ACC112 (cell line): ENCODE results near the gene ARRDC2.
A peak's percentile ranks its signal among the peaks of the same experiment; 100 is the strongest.

ENCODE experiments used
- H2AFZ ChIP-seq: fragments of 200-600 bp; sonication (generic); one replicate; pipeline ENCODE4 v1.6.0; 2017; ENCODE audit warnings: antibody characterized with exemption, low read length; ENCODE audit not compliant: unreplicated experiment
- H3K27ac ChIP-seq: fragments of 200-600 bp; sonication (generic); 2 replicates; pipeline ENCODE4 v1.5.1; 2014; ENCODE audit warnings: low read depth, mild to moderate bottlenecking, antibody characterized with exemption, low read length, moderate library complexity
- H3K27me3 ChIP-seq: fragments of 200-600 bp; sonication (generic); 2 replicates; pipeline ENCODE4 v1.6.1; 2014; ENCODE audit warnings: mild to moderate bottlenecking, antibody characterized with exemption, low read length, moderate library complexity, mixed read lengths; ENCODE audit not compliant: insufficient read depth
- H3K36me3 ChIP-seq: fragments of 200-600 bp; sonication (generic); 2 replicates; pipeline ENCODE4 v1.6.1; 2016; ENCODE audit warnings: mild to moderate bottlenecking, antibody characterized with exemption, low read length, moderate library complexity, mixed read lengths; ENCODE audit not compliant: insufficient read depth
- H3K4me1 ChIP-seq: fragments of 200-600 bp; sonication (generic); one replicate; pipeline ENCODE4 v1.6.1; 2016; ENCODE audit warnings: low read length, mixed read lengths; ENCODE audit not compliant: insufficient read depth, unreplicated experiment, control insufficient read depth
- H3K4me3 ChIP-seq: fragments of 200-600 bp; sonication (generic); 2 replicates; pipeline ENCODE4 v1.5.1; 2014; ENCODE audit warnings: mild to moderate bottlenecking, low read depth, low read length
- H3K79me2 ChIP-seq: fragments of 200-600 bp; sonication (generic); one replicate; pipeline ENCODE4 v1.6.0; 2016; ENCODE audit warnings: low read length; ENCODE audit not compliant: control insufficient read depth, unreplicated experiment, insufficient read depth

ARRDC2 gene

GRCh38 chr19:18007917-18008673 lies at the start of gene ARRDC2:
Gene ARRDC2 (plus strand): TSS chr19:18008170. CDS start chr19:18008311, 141 bp downstream.
- Histone ChIP-seq H3K36me3 (peaks cover 1% of the 10 kb centered on the region; the same call in 1 of the 2 replicates), H3K27ac (0 out of 2 replicates have a peak within 1 kb of the TSS, but pooled peaks have one; percentile 8), H3K27me3 (no peaks in the 10 kb centered on the region), H3K79me2 (peaks cover 6% of the 10 kb centered on the region), H2AFZ (no peak within 1 kb of the TSS), H3K4me3 (peak within 1 kb of the TSS; percentile 74), H3K4me1 (peaks cover 10% of the 10 kb centered on the region)

- H3K4me3 ChIP-seq = no peak overlapping the region
- H3K4me1 ChIP-seq = no peaks in the 10 kb centered on the region
- H3K27me3 ChIP-seq = peaks cover 34% of the 10 kb centered on the region
- no peaks in the 10 kb centered on the region for H3K79me2 ChIP-seq
- no peak overlapping the region for H2AFZ ChIP-seq
- no peaks in the 10 kb centered on the region for H3K36me3 ChIP-seq
- H3K27ac ChIP-seq = no peak overlapping the region
These were observed 43.9 kb upstream of the ARRDC2 start for GRCh38 chr19:17963936-17964691.

- no peak overlapping the region for H3K27ac ChIP-seq
- H3K36me3 ChIP-seq = no peaks in the 10 kb centered on the region
- H3K79me2 ChIP-seq = no peaks in the 10 kb centered on the region
- H2AFZ ChIP-seq = no peak overlapping the region
- H3K4me3 ChIP-seq = no peak overlapping the region
- H3K4me1 ChIP-seq = no peaks in the 10 kb centered on the region
- H3K27me3 ChIP-seq = peaks cover 34% of the 10 kb centered on the region
These were observed 42.4 kb upstream of the ARRDC2 start for GRCh38 chr19:17965370-17966128.

GRCh38 chr19:17966129-17966483 lies 41.9 kb upstream of the ARRDC2 start:
- H3K27me3 ChIP-seq = peaks cover 34% of the 10 kb centered on the region
- H3K4me1 ChIP-seq = no peaks in the 10 kb centered on the region
- no peaks in the 10 kb centered on the region for H3K79me2 ChIP-seq
- no peak overlapping the region for H3K4me3 ChIP-seq
- no peak overlapping the region for H2AFZ ChIP-seq
- H3K27ac ChIP-seq = no peak overlapping the region
- no peaks in the 10 kb centered on the region for H3K36me3 ChIP-seq

DNA sequence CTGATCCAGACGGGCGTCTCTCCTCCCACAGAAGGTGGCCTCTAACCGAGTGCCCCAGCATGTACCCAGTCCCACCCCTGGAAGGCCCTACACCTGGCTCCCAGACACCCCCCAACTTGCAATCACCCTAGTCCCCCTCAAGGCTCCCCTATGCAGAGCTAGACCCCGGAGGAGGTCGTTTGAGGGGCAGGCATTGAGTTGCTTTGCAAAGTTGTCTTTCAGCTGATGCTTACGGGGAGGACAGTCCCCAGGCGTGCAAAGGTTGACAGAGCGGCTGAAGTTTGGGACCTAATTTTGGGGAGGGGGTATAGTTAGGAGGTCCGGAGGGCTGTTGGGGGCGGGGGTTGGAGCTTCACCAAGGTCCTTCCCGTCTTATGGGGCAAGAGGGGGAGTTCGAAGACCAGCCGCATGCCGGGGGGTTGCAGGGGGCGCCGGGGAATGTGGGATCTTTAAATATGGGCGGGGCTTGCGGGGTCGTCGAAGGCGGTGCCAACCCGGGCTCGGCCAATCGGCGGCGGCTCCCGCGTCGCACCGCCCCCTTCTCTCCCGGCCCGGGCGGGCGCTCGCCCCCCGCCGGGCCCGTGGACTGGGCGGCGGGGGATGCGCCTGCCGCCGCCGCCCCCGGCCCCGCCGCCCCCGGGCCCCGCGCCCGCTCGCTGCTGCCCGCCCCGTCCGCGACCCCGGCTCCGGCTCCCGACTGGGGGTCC lies 41.3 kb upstream of the ARRDC2 start, which contains the start of gene KCNN1:
Gene KCNN1, plus strand, starts transcription at position 558 of the 707 bp plus-strand sequence. CDS start 6,782 bp downstream, outside the sequence.
- no peaks in the 10 kb centered on the region for H3K79me2 ChIP-seq
- H3K4me3 ChIP-seq = no peak within 1 kb of the TSS
- no peak within 1 kb of the TSS for H2AFZ ChIP-seq
- H3K27ac ChIP-seq = no peak within 1 kb of the TSS
- no peaks in the 10 kb centered on the region for H3K4me1 ChIP-seq
- H3K27me3 ChIP-seq = peaks cover 34% of the 10 kb centered on the region
- no peaks in the 10 kb centered on the region for H3K36me3 ChIP-seq

- no peak overlapping the region for H2AFZ ChIP-seq
- H3K27ac ChIP-seq = no peak overlapping the region
- no peak overlapping the region for H3K4me3 ChIP-seq
These were observed 40.5 kb upstream of the ARRDC2 start for GRCh38 chr19:17967257-17968051.

GRCh38 chr19:17968362-17968761 lies 39.6 kb upstream of the ARRDC2 start:
- Histone ChIP-seq H3K4me1 (no peaks in the 10 kb centered on the region), H3K27me3 (peaks cover 34% of the 10 kb centered on the region), H2AFZ (no peak overlapping the region), H3K27ac (no peak overlapping the region), H3K36me3 (no peaks in the 10 kb centered on the region), H3K4me3 (no peak overlapping the region), H3K79me2 (no peaks in the 10 kb centered on the region)

More at GRCh38 chr19:17967257-17968051, 40.5 kb upstream of the ARRDC2 start:
- H3K27me3 ChIP-seq = peaks cover 34% of the 10 kb centered on the region
- no peaks in the 10 kb centered on the region for H3K79me2 ChIP-seq
- H3K4me1 ChIP-seq = no peaks in the 10 kb centered on the region
- no peaks in the 10 kb centered on the region for H3K36me3 ChIP-seq

DNA sequence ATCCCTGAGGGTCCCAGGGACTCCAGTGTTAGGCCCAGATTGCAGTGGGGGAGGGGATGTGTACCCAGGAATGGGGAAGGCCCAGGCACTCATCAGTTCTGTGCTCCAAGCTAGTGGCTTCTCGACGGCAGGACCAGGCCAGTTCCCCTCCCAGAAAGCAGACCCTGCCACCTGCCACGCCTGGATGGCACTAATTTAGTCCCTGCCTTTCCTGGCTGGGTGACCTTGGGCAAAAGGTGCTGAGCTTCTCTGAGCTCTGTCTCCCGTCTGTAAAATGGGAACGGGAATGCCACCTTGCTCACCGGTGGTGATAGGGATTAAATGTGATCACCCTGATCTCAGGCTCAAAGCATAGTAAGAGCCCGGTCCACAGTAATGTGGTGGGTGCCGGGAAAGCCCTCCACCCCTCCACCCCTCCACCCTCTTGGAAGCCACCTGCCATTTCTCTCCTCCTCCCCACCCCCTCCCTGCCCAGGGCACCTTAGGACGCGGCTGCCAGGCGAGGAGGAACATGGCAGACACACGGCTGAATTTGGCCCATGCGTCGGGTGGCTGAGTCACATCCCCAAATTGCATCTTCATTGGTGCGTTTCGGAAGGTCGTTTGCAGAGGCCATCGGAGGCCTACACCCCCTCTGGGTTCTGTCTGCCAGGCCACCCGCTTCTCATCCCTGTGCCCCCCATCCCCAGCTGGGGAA lies 38.7 kb upstream of the ARRDC2 start:
- Histone ChIP-seq H3K79me2 (no peaks in the 10 kb centered on the region), H3K36me3 (no peaks in the 10 kb centered on the region), H2AFZ (no peak overlapping the region), H3K27me3 (peaks cover 30% of the 10 kb centered on the region), H3K4me1 (no peaks in the 10 kb centered on the region), H3K27ac (no peak overlapping the region), H3K4me3 (no peak overlapping the region)

- no peaks in the 10 kb centered on the region for H3K36me3 ChIP-seq
These were observed 35.7 kb upstream of the ARRDC2 start for GRCh38 chr19:17972230-17972629.

More at GRCh38 chr19:17972230-17972629, 35.7 kb upstream of the ARRDC2 start:
- H3K4me3 ChIP-seq = no peak overlapping the region
- peaks cover 6% of the 10 kb centered on the region for H3K27me3 ChIP-seq
- H2AFZ ChIP-seq = no peak overlapping the region
- H3K79me2 ChIP-seq = no peaks in the 10 kb centered on the region
- no peak overlapping the region for H3K27ac ChIP-seq
- H3K4me1 ChIP-seq = no peaks in the 10 kb centered on the region
